Omental fat pad (tissue), 4 donors: Measurements from ENCODE around the gene D2HGDH. TPM values are rescaled to one million over a fixed set of nuclear protein-coding genes. Genes with fewer than 3 reads are reported as not detected.
A peak's percentile ranks its signal among the peaks of the same experiment; 100 is the strongest.

Source experiments
- ATAC-seq: fragments of 150-250 bp; one replicate; pipeline ENCODE4 v1.9.1; 2016; ENCODE audit warnings: mild to moderate bottlenecking, moderate library complexity; ENCODE audit not compliant: low FRiP score
- DNase-seq: peaks from one replicate; pipeline ENCODE4 v3.0.0-alpha.2; 2019; ENCODE audit warnings: low spot score
- CTCF ChIP-seq, 3 donors: fragments of 450-650 bp; IDR thresholded peaks; one replicate each; pipeline ENCODE4 v1.5.1; 2016 to 2017; ENCODE audit warnings: antibody characterized with exemption in 3 of 3, mild to moderate bottlenecking in 3 of 3, moderate library complexity in 2 of 3
- total RNA-seq, 4 donors: library from RNA; depleted of rRNA; stranded (reverse); fragments of >200 nt; gene quantifications; one replicate each; pipeline ENCODE4 v1.1.0, GENCODE V29; 2016

D2HGDH gene
- total RNA-seq, 4 donors from 2014 or later = 12.4 to 31.2 (median 16.9) TPM

DNA sequence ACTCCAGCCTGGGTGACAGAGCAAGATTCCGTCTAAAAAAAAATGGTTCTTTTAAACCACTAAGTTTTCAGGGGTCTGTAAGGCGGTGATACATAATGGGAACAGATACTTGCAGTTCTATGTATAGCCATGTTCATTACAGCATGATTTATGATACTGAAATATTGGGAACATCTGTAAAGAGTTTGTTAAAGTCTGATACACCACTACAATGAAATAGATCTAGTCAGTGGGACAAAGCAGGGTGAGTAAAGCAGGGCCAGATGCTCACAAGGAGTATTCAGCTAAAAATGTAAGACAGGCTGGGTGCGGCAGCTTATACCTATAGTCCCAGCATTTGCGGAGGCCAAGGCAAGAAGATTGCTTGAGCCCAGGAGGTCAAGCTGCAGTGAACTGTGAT, 38.8 kb upstream of the D2HGDH start:
- DNase-seq = no peak
- no peak for ATAC-seq
- TF ChIP-seq CTCF (IDR thresholded peaks at IDR 0.05) = no peak

DNA sequence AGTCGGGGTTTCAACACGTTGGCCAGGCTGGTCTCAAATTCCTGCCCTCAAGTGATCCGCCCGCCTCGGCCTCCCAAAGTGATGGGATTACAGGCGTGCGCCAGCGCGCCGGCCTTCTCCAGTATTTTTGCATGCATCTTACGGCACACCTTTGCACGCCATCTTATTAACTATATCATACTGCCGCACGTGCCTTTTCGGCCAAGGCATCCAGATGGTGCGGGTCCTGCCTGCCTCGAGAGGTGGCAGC, 33.4 kb upstream of the D2HGDH start:
- no peak for TF ChIP-seq CTCF (IDR thresholded peaks at IDR 0.05)
- ATAC-seq (no peak), DNase-seq (no peak)

DNA sequence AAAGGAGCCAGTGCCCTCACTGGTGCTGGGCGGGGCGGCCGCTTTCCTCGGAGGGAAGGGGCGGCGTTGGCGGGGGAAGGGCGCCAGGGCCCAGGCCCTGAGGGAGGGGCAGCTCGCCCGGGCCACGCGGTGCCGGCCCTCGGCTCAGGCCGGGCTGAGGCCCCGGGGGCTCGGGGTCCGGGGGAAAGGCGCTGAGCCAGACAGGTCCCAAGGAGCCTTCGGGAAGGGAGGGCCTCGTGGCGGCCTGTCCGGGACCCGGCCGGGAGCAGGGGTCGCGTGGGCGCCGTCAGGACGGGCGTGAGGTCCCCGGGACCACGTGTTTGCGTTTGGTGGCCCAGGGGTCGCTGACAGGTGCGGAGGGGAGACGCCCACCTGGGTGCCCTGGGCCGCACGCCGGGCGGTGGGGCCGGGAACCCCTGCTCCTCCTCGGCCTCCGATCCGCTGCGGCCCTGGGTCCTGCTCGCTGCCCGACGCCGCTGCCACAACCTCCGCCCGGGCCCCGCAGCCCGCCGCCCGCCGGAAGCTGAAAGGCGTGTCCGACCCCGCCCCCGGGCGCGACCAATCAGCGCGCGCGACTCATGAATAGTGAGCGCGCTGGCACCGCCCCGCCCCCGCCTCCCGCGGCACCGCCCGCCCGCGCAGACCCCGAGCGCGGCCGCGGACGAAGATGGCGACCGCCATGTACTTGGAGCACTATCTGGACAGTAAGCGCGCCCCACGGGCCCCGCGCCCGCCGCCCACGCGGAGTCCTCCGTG, 32.9 kb upstream of the D2HGDH start, which contains the start of gene ING5:
Gene ING5 (plus strand): TSS at position 641 of the 756 bp plus-strand sequence. CDS start 27 bp downstream, at position 668.
- TF ChIP-seq CTCF (IDR thresholded peaks at IDR 0.05) = no peak
- peak; percentile 93 for DNase-seq
- peak; percentile 88 for ATAC-seq

GRCh38 chr2:241702155-241703031, 32.0 kb upstream of the D2HGDH start:
- DNase-seq = peak; percentile 71
- TF ChIP-seq CTCF (IDR thresholded peaks at IDR 0.05) = no peak
- peak; percentile 89 for ATAC-seq

DNA sequence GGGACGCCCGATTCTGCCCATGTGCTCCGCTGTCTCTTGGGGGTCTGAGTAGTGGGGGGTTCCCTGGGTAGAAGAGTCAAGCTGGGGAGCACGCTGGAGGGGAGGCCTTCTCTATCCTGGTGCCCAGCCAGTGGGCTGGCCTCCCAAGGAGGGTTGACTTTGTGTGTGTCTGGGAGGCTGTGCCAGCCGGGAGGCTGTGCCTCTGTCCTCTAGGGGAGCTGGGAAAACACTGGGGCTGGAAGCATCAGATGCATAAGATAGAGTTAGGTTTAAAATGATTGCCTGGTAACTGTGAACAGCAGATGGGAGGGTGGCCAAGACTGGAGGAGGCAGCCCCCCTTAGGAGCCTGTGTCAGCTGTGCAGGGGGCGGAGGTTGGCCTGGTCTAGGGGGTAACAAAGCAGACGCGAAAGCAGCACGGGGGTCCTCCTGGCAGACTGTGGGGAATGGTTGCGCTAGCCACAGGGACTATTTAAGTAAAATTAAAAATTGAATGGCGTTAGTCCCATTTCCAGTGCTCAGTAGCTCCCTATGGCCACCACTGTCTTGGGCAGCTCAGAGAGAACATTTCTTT, 31.3 kb upstream of the D2HGDH start:
- ATAC-seq (no peak), DNase-seq (no peak)
- TF ChIP-seq CTCF (IDR thresholded peaks at IDR 0.05) = no peak

GRCh38 chr2:241706537-241706936, 27.9 kb upstream of the D2HGDH start:
- DNase-seq = no peak
- no peak for TF ChIP-seq CTCF (IDR thresholded peaks at IDR 0.05)
- ATAC-seq = no peak
